HG03139 (cell line): ENCODE results near the gene DEFB108B.
"Not testable (repeated sequence)": the region's sequence is repeated elsewhere in the genome, so short reads cannot be mapped to it uniquely, and the experiment has no call there.

Source experiments
- ATAC-seq: cut with Tn5 transposase; IDR thresholded peaks from one replicate; pipeline ENCODE4 v1.9.1; 2021; ENCODE audit not compliant: unreplicated experiment

DEFB108B gene

DNA sequence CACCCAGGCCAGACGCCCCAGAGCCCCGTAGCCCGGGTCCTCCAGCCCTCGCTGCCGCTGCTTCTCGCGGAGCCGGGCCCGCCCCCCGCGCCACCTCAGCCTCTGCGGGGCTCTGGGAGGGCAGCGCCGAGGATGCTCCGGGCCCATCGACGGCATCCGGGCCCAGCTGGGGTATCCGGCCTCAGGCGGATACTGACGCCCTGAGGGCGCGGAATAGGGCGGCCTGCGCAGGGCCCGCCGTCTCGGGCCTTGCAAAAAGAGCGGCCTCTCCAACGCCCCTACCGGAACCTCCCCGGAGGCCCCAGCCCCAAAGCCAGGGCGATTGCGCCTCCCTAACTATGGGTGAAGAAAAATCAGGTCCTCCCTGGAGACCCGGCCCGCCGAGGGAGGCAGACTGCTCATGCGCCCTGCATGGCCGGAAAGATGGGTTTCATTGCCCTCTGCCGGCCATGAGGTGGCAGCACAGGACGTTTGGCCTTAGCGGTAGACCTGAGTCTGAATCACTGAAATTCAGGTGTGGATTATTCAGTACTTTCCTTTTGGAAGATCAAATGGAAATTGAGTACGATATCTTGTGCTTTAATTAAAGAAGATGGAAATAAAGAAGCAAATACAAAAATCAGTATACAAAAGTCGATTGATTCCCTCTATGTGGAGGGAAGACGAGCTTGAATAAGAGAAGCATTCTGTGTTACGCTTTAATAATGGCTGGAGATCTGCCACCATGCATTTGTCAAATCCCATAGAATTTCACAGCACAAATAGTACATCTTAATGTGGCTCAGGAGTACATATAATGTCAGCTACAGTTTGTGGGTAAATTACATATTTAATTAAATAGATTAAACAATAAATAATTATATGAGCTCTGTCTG lies 19.3 kb upstream of the DEFB108B start:
- ATAC-seq, result not testable (repeated sequence)

DNA sequence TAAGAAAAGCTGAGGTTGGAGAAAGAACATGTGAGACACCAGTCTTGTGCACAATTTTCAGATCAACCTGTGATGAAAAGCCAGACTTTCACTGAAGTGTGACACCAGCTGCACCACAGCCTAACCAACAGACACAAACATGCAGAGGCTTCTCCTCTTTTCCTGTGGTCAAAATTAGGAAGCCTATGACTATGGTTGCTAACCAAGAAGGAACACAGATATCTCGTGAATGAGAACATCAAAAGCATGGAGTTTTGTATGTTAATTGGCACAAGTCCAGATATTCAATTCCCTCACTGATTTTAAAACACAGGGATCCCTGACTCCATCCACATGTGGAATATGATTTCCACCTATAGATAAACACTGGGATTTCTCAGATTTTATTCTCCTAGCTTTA lies 11.5 kb upstream of the DEFB108B start:
- not testable (repeated sequence) for ATAC-seq

DNA sequence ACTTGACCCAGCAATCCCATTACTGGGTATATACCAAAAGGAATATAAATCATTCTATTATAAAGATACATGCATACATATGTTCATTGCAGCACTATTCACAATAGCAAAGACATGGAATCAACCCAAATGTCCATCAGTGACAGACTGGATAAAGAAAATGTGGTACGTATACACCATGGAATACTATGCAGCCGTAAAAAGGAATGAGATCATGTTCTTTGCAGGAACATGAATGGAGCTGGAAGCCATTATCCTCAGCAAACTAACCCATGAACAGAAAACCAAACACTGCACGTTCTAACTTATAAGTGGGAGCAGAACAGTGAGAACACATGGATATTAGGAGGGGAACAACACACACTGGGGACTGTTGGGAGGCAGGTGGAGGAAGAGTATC lies 3.8 kb upstream of the DEFB108B start:
- ATAC-seq, result not testable (repeated sequence)

DNA sequence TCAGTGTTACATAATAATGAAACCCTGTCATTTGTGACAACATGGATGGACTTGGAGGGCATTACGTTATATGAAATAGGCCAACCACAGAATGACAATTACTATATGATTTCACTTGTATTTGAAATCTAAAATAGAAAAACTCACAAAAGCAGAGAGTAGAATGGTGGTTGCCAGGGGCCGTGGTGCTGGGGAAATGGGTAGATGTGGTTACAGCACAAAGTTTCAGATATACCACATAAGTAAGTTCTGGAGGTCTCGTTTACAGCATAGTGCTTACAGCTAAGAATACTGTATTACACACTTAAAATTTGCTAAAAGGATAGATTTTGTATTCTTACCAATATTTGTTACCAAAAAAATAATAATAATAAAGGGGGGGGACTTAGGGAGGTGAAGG lies 3.3 kb upstream of the DEFB108B start:
- ATAC-seq, result not testable (repeated sequence)

DNA sequence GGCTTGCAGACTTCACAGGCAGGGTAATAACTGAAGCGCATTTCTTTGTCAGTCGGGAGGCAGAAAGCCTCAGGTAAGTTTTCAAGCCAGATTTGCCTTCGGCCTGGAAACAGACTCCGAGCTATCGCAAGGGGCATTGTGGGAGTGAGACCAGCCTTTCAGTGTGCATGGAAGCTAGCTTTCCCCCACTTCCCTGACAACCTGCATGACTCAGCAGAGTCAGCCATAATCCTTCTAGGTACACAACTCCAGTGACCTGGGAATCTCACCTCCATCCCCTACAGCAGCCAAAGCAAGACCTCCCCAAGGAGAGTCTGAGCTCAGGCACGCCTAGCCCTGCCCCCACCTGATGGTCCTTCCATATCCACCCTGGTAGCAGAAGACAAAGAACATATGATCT lies 9.7 kb downstream of the DEFB108B start:
- not testable (repeated sequence) for ATAC-seq

DNA sequence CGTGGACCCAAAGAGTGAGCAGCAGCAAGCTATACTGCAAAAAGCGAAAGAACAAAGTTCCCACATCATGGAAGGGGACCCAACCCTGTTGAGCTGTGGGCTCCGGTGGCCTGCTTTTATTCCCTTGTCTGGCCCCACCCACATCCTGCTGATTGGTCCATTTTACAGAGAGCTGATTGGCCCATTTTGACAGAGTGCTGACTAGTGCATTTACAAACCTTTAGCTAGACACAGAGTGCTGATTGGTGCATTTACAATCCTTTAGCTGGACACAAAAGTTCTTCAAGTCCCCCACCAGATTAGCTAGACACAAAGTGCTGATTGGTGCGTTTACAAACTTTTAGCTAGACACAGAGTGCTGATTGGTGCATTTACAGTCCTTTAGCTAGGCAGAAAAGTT lies 10.4 kb downstream of the DEFB108B start:
- ATAC-seq, result not testable (repeated sequence)

DNA sequence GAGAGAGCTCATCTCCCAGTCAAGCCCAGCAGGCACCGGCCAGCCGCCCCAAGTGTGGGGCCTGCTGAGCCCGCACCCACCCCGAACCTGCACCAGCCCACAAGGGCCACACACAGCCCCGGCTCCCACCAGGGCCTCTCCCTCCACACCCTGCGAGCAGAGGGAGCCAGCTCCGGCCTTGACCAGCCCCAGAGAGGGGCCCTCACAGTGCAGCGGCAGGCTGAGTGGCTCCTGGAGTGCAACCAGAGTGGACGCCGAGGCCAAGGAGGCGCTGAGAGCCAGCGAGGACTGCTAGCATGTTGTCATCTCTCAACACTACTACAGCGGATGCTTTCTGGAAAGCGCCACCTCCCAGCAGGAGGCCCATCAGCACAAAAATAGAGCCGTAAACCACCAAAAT lies 10.9 kb downstream of the DEFB108B start:
- ATAC-seq, result no peak

DNA sequence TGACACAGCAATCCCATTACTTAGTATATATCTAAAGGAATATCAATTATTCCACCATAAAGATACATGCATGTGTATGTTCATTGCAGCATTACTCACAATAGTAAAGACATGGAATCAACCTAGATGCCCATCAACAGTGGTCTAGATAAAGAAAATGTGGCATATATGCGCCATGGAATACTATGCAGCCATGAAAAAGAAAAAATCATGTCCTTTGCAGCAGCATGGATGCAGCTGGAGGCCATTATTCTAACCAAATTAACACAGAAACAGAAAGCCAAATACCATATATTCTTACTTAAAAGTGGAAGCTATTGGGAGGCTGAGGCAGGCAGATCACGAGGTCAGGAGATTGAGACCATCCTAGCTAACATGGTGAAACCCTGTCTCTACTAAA lies 20.9 kb downstream of the DEFB108B start:
- not testable (repeated sequence) for ATAC-seq

DNA sequence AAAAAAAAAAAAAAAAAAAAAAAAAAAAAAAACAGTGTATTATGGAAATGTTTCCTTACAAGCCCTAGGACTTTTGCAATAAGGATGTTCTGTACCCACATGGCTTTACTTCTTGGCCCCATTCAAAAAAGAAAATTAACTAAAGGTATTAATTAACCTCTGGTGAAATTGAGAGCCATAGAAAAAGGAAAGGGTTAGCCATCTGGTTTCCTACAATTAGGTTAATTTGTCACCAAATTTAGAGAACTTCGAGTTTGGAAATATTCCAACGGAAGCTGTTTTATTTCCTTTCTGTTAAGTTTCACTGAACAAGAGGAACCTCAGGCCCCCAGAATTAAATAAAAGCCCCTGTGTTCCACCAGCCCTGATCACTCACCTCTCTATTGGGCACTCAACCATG lies 22.9 kb downstream of the DEFB108B start:
- ATAC-seq, result not testable (repeated sequence)

DNA sequence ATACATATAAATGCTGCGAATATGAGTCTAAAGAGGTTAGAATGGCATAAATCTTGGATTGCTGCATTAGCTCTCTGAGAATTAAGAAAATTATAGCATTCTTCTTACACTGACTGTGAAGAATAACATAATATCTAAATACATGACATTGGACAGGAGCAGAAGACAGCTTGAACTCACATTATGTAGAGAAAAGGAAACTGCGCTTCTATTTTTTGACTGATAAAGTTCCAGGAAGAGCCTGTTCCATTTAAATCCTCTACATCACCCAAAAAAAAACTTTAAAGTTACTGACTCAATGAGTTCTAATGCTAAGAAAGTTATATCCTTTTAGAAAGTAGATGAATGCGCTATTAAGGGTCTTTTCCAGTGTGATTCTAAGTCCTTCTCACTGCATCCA lies 27.8 kb downstream of the DEFB108B start:
- ATAC-seq, result not testable (repeated sequence)

DNA sequence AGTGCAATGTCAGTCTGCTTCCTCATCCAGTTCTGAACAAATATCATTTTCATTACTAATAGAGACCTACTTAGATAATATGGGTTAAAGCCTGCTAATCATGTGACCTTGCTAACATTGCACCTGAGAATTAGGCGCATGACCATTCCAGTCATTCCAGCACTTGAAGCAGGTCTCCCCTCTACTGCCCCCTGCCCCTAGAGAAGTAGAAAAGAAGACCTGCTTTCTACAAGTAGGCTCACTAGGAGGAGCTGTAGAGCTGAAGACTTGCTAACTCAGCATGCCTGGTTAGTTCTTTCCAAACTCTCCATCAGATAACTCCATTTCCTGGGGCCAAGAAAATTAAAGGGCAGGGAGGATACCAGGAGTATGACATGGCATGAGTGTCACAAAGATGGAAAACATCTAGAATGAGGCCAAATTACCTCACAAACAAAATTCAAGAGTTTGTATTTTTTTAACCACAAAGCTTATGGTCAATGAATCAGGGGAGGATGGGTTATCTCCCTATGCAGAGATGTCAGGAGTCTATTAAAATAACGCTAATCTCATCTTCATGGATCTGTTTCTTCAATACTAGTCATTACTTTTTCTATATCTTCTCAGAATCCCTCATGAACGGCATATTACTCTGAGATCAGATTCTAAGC lies 31.1 kb downstream of the DEFB108B start:
- not testable (repeated sequence) for ATAC-seq

DNA sequence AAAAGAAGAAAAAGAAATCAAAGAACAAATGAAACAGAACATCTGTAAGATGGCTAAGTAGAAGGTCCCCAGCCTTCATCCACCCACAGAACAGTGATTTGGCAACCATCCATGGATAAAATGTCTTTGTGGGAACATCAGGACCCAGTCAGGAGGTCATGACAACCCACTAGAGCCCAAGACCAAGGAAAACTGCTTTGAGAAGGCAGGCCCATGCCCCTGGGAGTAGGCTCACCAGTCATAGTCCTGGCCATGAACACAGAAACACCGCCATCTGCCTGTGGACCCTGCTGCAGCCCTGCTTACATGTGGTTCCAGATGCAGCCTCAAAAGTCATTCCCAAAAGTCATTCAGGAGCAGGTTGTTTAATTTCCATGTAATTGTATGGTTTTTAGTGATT lies 34.2 kb downstream of the DEFB108B start:
- ATAC-seq, result not testable (repeated sequence)

DNA sequence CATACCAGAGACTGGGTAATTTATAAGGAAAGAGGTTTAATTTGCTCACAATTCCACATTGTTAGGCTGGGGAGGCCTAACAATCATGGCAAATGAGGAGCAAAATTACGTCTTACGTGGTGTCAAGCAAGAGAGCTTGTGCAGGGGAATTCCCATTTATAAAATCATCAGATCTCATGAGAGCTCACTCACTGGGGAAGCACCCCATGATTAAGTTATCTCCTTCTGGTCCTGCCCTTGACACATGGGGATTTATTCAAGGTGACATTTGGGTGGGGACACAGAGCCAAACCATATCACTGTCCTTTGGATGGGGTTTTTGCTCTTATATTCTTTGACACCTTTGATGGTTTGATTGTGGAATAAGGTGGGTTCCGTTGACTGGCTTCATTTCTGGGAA lies 36.9 kb downstream of the DEFB108B start:
- ATAC-seq, result not testable (repeated sequence)

DNA sequence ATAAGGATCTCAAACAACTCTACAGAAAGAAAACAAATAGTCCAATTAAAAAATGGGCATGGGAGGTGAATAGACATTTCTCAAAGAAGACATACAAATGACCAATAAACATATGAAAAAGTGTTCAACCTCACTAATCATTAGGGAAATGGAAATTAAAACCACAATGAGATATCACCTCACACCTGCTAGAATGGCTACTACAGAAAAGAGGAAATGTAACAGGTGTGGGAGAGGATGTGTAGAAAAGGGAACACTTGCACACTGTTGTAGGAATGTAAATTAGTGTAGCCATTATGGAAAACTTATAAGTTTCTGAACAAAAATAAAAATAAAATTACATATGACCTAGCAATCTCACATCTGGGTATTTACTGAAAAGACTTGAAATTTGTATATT lies 37.7 kb downstream of the DEFB108B start:
- not testable (repeated sequence) for ATAC-seq

DNA sequence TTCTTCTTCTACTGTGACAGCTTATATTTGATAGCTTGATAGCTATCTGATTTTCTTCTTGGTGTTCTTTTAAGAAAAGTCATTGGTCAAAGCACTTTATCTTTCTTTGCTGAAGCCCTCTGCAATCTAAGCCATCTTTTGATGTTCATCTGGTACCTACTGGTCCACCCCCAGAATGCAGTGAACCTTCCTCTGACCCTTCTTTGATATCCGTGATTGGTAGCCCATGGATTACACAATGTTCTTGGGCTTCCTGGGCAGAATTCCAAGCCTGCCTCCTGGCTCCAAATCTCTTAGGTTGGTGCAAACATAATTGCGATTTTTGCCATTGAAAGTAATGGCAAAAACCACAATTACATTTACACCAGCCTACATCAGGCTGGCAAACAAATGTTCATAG lies 43.3 kb downstream of the DEFB108B start:
- ATAC-seq, result not testable (repeated sequence)

DNA sequence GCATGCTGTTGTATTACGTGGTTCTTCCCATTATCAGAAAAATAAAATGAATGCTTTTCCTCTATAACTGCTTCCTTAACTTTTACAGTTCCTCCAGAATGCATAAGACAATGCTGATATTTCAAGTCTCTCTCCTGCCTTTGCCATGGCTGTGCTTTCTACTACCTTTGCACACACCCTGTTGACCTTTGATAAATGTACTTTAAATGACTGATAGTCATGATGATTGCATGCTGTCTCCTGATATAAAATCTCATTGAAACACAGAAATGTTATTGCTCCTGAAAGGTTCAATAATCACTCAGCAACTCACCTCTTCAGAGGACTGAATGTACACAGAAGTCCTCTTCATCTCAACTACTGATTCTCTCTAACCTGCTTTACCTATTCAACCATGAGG lies 45.1 kb downstream of the DEFB108B start, which contains the start of gene DEFB131B:
DEFB131B (plus strand) TSS at position 395 of the 400 bp plus-strand sequence; CDS start at position 395, 0 bp downstream.
- not testable (repeated sequence) for ATAC-seq

DNA sequence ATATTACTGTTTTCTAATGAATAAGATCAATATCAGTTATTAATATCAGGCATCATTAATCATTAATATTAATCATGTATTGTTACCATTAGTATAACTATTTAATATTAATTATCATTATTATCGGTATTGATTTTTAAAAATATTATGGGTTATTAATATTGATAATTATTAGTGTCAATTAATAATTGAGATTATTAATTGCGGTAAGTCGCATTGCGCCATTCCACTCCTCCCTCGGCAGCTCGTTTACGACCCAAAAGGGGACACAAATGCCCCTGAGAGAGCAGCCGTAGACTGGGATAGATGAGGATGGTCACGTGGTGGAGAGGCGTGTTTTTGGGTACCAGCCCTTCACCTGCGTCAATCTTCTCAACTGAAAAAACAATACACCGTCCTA lies 52.8 kb downstream of the DEFB108B start:
- not testable (repeated sequence) for ATAC-seq
